ENCODE results near the gene FXYD5. TPM values are rescaled to one million over a fixed set of nuclear protein-coding genes. Genes with fewer than 3 reads are reported as not detected.

The FXYD5 gene
- total RNA-seq, 1 experiment from 2014 or later, result 12.7 TPM

GRCh38 chr19:35207391-35207871 lies 52.9 kb downstream of the FXYD5 start:
- CTCF ChIA-PET, result no interaction called here
- intact Hi-C loops (cut with micrococcal nuclease; ENCODE audit: unreplicated experiment), result no loop called here
- no peaks in the 10 kb centered on the region for H3K27me3 ChIP-seq (replicated peaks; ENCODE audit: insufficient read depth, low read depth, low read length, poor library complexity)
- no peak for DNase-seq (ENCODE audit: low spot score)
- no TSS peak for BruUV-seq (replicated peaks)
- no peak for TF ChIP-seq CTCF (conservative IDR thresholded peaks at IDR 0.05; ENCODE audit: low read depth, low read length)
- TF ChIP-seq EZH2 (IDR thresholded peaks at IDR 0.05; ENCODE audit: borderline replicate concordance, low read depth, low read length, poor library complexity, severe bottlenecking), result no peak
- H3K4me3 ChIP-seq (ENCODE audit: low read depth, low read length, poor library complexity, severe bottlenecking), result no peak overlapping the region
- no peaks in the 10 kb centered on the region for H3K9me3 ChIP-seq (ENCODE audit: low read depth, low read length, poor library complexity, severe bottlenecking)
- no peaks in the 10 kb centered on the region for H3K4me1 ChIP-seq (ENCODE audit: insufficient read depth, low read length, poor library complexity, severe bottlenecking)
- H3K36me3 ChIP-seq (ENCODE audit: insufficient read depth, low read length, poor library complexity, severe bottlenecking), result no peaks in the 10 kb centered on the region
- POLR2A ChIA-PET (ENCODE audit: low non-redundant PET), result no interaction called here
- H3K27ac ChIP-seq (ENCODE audit: low read depth, low read length, poor library complexity, severe bottlenecking), result no peak overlapping the region

GRCh38 chr19:35208121-35208520 lies 53.6 kb downstream of the FXYD5 start:
- H3K4me1 ChIP-seq (ENCODE audit: insufficient read depth, low read length, poor library complexity, severe bottlenecking), result no peaks in the 10 kb centered on the region
- H3K9me3 ChIP-seq (ENCODE audit: low read depth, low read length, poor library complexity, severe bottlenecking), result no peaks in the 10 kb centered on the region
- no TSS peak for BruUV-seq (replicated peaks)
- POLR2A ChIA-PET (ENCODE audit: low non-redundant PET), result no interaction called here
- H3K36me3 ChIP-seq (ENCODE audit: insufficient read depth, low read length, poor library complexity, severe bottlenecking), result no peaks in the 10 kb centered on the region
- no peak overlapping the region for H3K27ac ChIP-seq (ENCODE audit: low read depth, low read length, poor library complexity, severe bottlenecking)
- H3K4me3 ChIP-seq (ENCODE audit: low read depth, low read length, poor library complexity, severe bottlenecking), result no peak overlapping the region
- CTCF ChIA-PET, result no interaction called here
- TF ChIP-seq EZH2 (IDR thresholded peaks at IDR 0.05; ENCODE audit: borderline replicate concordance, low read depth, low read length, poor library complexity, severe bottlenecking), result no peak
- TF ChIP-seq CTCF (conservative IDR thresholded peaks at IDR 0.05; ENCODE audit: low read depth, low read length), result no peak
- no peak for DNase-seq (ENCODE audit: low spot score)
- intact Hi-C loops (cut with micrococcal nuclease; ENCODE audit: unreplicated experiment), result no loop called here
- no peaks in the 10 kb centered on the region for H3K27me3 ChIP-seq (replicated peaks; ENCODE audit: insufficient read depth, low read depth, low read length, poor library complexity)

- Histone ChIP-seq H3K27me3 (replicated peaks; ENCODE audit: insufficient read depth, low read depth, low read length, poor library complexity) (no peaks in the 10 kb centered on the region), H3K9me3 (ENCODE audit: low read depth, low read length, poor library complexity, severe bottlenecking) (no peaks in the 10 kb centered on the region), H3K4me3 (ENCODE audit: low read depth, low read length, poor library complexity, severe bottlenecking) (no peak overlapping the region), H3K36me3 (ENCODE audit: insufficient read depth, low read length, poor library complexity, severe bottlenecking) (no peaks in the 10 kb centered on the region), H3K4me1 (ENCODE audit: insufficient read depth, low read length, poor library complexity, severe bottlenecking) (peaks cover 6% of the 10 kb centered on the region), H3K27ac (ENCODE audit: low read depth, low read length, poor library complexity, severe bottlenecking) (no peak overlapping the region)
- intact Hi-C loops (cut with micrococcal nuclease; ENCODE audit: unreplicated experiment), result no loop called here
- DNase-seq (ENCODE audit: low spot score), result no peak
- ChIA-PET CTCF (no interaction called here), POLR2A (ENCODE audit: low non-redundant PET) (no interaction called here)
- no TSS peak for BruUV-seq (replicated peaks)
- no peak for TF ChIP-seq CTCF (conservative IDR thresholded peaks at IDR 0.05; ENCODE audit: low read depth, low read length)
- TF ChIP-seq EZH2 (IDR thresholded peaks at IDR 0.05; ENCODE audit: borderline replicate concordance, low read depth, low read length, poor library complexity, severe bottlenecking), result no peak
Measured at GRCh38 chr19:35209646-35210045, 55.1 kb downstream of the FXYD5 start.

Data from A673 (cell line).